Measurements from ENCODE around the gene SUGT1.
"Not testable (repeated sequence)": the region's sequence is repeated elsewhere in the genome, so short reads cannot be mapped to it uniquely, and the experiment has no call there.

The SUGT1 gene

GRCh38 chr13:52669677-52670076, 17.0 kb downstream of the SUGT1 start:
- no peak for DNase-seq (ENCODE audit: low read depth, low spot score)

- DNase-seq (ENCODE audit: low read depth, low spot score) = no peak
Measured at GRCh38 chr13:52670726-52671125, 18.1 kb downstream of the SUGT1 start.

- DNase-seq (ENCODE audit: low read depth, low spot score) = no peak
Measured at GRCh38 chr13:52673465-52673864, 20.8 kb downstream of the SUGT1 start.

- DNase-seq (ENCODE audit: low read depth, low spot score) = no peak
Measured at GRCh38 chr13:52677823-52678222, 25.2 kb downstream of the SUGT1 start.

- not testable (repeated sequence) for DNase-seq (ENCODE audit: low read depth, low spot score)
Measured at GRCh38 chr13:52685806-52686205, 33.2 kb downstream of the SUGT1 start.

GRCh38 chr13:52686376-52686775, 33.7 kb downstream of the SUGT1 start:
- no peak for DNase-seq (ENCODE audit: low read depth, low spot score)

- DNase-seq (ENCODE audit: low read depth, low spot score) = no peak
Measured at GRCh38 chr13:52695856-52696255, 43.2 kb downstream of the SUGT1 start.

- DNase-seq (ENCODE audit: low read depth, low spot score) = no peak
Measured at GRCh38 chr13:52696566-52696965, 43.9 kb downstream of the SUGT1 start.

- DNase-seq (ENCODE audit: low read depth, low spot score) = no peak
Measured at GRCh38 chr13:52701728-52702465, 49.3 kb downstream of the SUGT1 start.

GRCh38 chr13:52703482-52703881, 50.8 kb downstream of the SUGT1 start:
- DNase-seq (ENCODE audit: low read depth, low spot score) = no peak

GRCh38 chr13:52706081-52706480, 53.4 kb downstream of the SUGT1 start:
- DNase-seq (ENCODE audit: low read depth, low spot score) = no peak

- DNase-seq (ENCODE audit: low read depth, low spot score) = no peak
Measured at GRCh38 chr13:52707375-52707774, 54.7 kb downstream of the SUGT1 start.

- DNase-seq (ENCODE audit: low read depth, low spot score) = not testable (repeated sequence)
Measured at GRCh38 chr13:52708266-52708665, 55.6 kb downstream of the SUGT1 start.

- no peak for DNase-seq (ENCODE audit: low read depth, low spot score)
Measured at GRCh38 chr13:52711286-52711685, 58.6 kb downstream of the SUGT1 start.

- DNase-seq (ENCODE audit: low read depth, low spot score) = no peak
Measured at GRCh38 chr13:52712385-52712784, 59.7 kb downstream of the SUGT1 start.

- DNase-seq (ENCODE audit: low read depth, low spot score) = no peak
Measured at GRCh38 chr13:52713894-52714293, 61.3 kb downstream of the SUGT1 start.

GRCh38 chr13:52720904-52721303, 68.3 kb downstream of the SUGT1 start:
- DNase-seq (ENCODE audit: low read depth, low spot score) = not testable (repeated sequence)

GRCh38 chr13:52721356-52721755, 68.7 kb downstream of the SUGT1 start:
- not testable (repeated sequence) for DNase-seq (ENCODE audit: low read depth, low spot score)

- no peak for DNase-seq (ENCODE audit: low read depth, low spot score)
Measured at GRCh38 chr13:52723181-52723580, 70.5 kb downstream of the SUGT1 start.

- DNase-seq (ENCODE audit: low read depth, low spot score) = no peak
Measured at GRCh38 chr13:52725302-52725701, 72.7 kb downstream of the SUGT1 start.

GRCh38 chr13:52726258-52726657, 73.6 kb downstream of the SUGT1 start:
- DNase-seq (ENCODE audit: low read depth, low spot score) = no peak

- DNase-seq (ENCODE audit: low read depth, low spot score) = no peak
Measured at GRCh38 chr13:52734075-52734623, 81.5 kb downstream of the SUGT1 start.

GRCh38 chr13:52736891-52737290, 84.3 kb downstream of the SUGT1 start:
- DNase-seq (ENCODE audit: low read depth, low spot score) = no peak

- DNase-seq (ENCODE audit: low read depth, low spot score) = no peak
Measured at GRCh38 chr13:52737451-52737850, 84.8 kb downstream of the SUGT1 start.
